ENCODE results near the gene ZYG11B.
"Not testable (repeated sequence)": the region's sequence is repeated elsewhere in the genome, so short reads cannot be mapped to it uniquely, and the experiment has no call there.

ZYG11B gene

GRCh38 chr1:52707927-52708655 is 18.2 kb upstream of the ZYG11B start:
- no peak for DNase-seq

GRCh38 chr1:52709016-52709415 is 17.2 kb upstream of the ZYG11B start:
- no peak for DNase-seq

GRCh38 chr1:52713590-52713989 is 12.7 kb upstream of the ZYG11B start:
- no peak for DNase-seq

- DNase-seq = not testable (repeated sequence)
These were observed 11.0 kb upstream of the ZYG11B start for GRCh38 chr1:52715296-52715695.

GRCh38 chr1:52723260-52723659 is 3.0 kb upstream of the ZYG11B start:
- no peak for DNase-seq

- no peak for DNase-seq
These were observed 369 bp upstream of the ZYG11B start for GRCh38 chr1:52725903-52726264.

GRCh38 chr1:52727114-52727586 is 897 bp downstream of the ZYG11B start:
- DNase-seq = peak; percentile 13

GRCh38 chr1:52727956-52728656 is 1.9 kb downstream of the ZYG11B start:
- DNase-seq = no peak

- no peak for DNase-seq
These were observed 7.1 kb downstream of the ZYG11B start for GRCh38 chr1:52733368-52733767.

GRCh38 chr1:52735371-52735770 is 9.1 kb downstream of the ZYG11B start:
- not testable (repeated sequence) for DNase-seq

GRCh38 chr1:52738148-52738547 is 11.9 kb downstream of the ZYG11B start:
- no peak for DNase-seq

GRCh38 chr1:52738893-52739292 is 12.6 kb downstream of the ZYG11B start:
- DNase-seq = no peak

GRCh38 chr1:52739699-52740467 is 13.6 kb downstream of the ZYG11B start:
- no peak for DNase-seq

- no peak for DNase-seq
These were observed 15.0 kb downstream of the ZYG11B start for GRCh38 chr1:52741259-52741658.

GRCh38 chr1:52746189-52746588 is 19.9 kb downstream of the ZYG11B start:
- DNase-seq = no peak

- DNase-seq = no peak
These were observed 21.2 kb downstream of the ZYG11B start for GRCh38 chr1:52747450-52747849.

GRCh38 chr1:52748119-52748518 is 21.9 kb downstream of the ZYG11B start:
- DNase-seq = no peak

- DNase-seq = not testable (repeated sequence)
These were observed 23.2 kb downstream of the ZYG11B start for GRCh38 chr1:52749496-52749895.

GRCh38 chr1:52750139-52750538 is 23.9 kb downstream of the ZYG11B start:
- not testable (repeated sequence) for DNase-seq

GRCh38 chr1:52751589-52752483 is 25.6 kb downstream of the ZYG11B start:
- DNase-seq = no peak

- no peak for DNase-seq
These were observed 26.2 kb downstream of the ZYG11B start for GRCh38 chr1:52752484-52752826.

GRCh38 chr1:52753169-52753568 is 26.9 kb downstream of the ZYG11B start:
- DNase-seq = no peak

GRCh38 chr1:52756020-52756419 is 29.8 kb downstream of the ZYG11B start:
- DNase-seq = no peak
